ENCODE measurements around the gene ELL.
A peak's percentile ranks its signal among the peaks of the same experiment; 100 is the strongest.

Gene ELL

GRCh38 chr19:18433735-18434398 lies 88.0 kb downstream of the ELL start:
- DNase-seq (ENCODE audit: low read depth), result no peak

- no peak for DNase-seq (ENCODE audit: low read depth)
Observed at GRCh38 chr19:18433015-18433691, 88.7 kb downstream of the ELL start.

- no peak for DNase-seq (ENCODE audit: low read depth)
Observed at GRCh38 chr19:18432275-18433014, 89.4 kb downstream of the ELL start.

- DNase-seq (ENCODE audit: low read depth), result no peak
Observed at GRCh38 chr19:18431351-18432197, 90.3 kb downstream of the ELL start.

GRCh38 chr19:18430417-18431144 lies 91.3 kb downstream of the ELL start:
- DNase-seq (ENCODE audit: low read depth), result no peak

- DNase-seq (ENCODE audit: low read depth), result no peak
Observed at GRCh38 chr19:18429717-18430416, 92.0 kb downstream of the ELL start.

GRCh38 chr19:18428787-18429674 lies 92.8 kb downstream of the ELL start:
- DNase-seq (ENCODE audit: low read depth), result peak; percentile 76

- no peak for DNase-seq (ENCODE audit: low read depth)
Observed at GRCh38 chr19:18428173-18428786, 93.6 kb downstream of the ELL start.

- DNase-seq (ENCODE audit: low read depth), result no peak
Observed at GRCh38 chr19:18427743-18428113, 94.1 kb downstream of the ELL start.

- DNase-seq (ENCODE audit: low read depth), result no peak
Observed at GRCh38 chr19:18427080-18427742, 94.7 kb downstream of the ELL start.

GRCh38 chr19:18426416-18426767 lies 95.5 kb downstream of the ELL start:
- DNase-seq (ENCODE audit: low read depth), result no peak

GRCh38 chr19:18425515-18426415 lies 96.1 kb downstream of the ELL start:
- no peak for DNase-seq (ENCODE audit: low read depth)

- DNase-seq (ENCODE audit: low read depth), result no peak
Observed at GRCh38 chr19:18424890-18425514, 96.9 kb downstream of the ELL start.

GRCh38 chr19:18424122-18424889 lies 97.6 kb downstream of the ELL start:
- DNase-seq (ENCODE audit: low read depth), result no peak

- no peak for DNase-seq (ENCODE audit: low read depth)
Observed at GRCh38 chr19:18423258-18424020, 98.4 kb downstream of the ELL start.

Data from GM04504 (cell line).